Stimulated activated CD4-positive, alpha-beta T cell treated with anti-CD3 and anti-CD28 coated beads, Interleukin-12 subunit alpha, Interleukin-12 subunit beta, amount 100 ng/mL, for 4 hours (primary cell): ENCODE results near the gene MAPK12.
"Not testable (repeated sequence)": the region's sequence is repeated elsewhere in the genome, so short reads cannot be mapped to it uniquely, and the experiment has no call there.

Experiments
- DNase-seq: peaks from one replicate; pipeline ENCODE4 v3.0.0-alpha.2; 2020

MAPK12 gene

GRCh38 chr22:50280708-50281383 lies 19.4 kb upstream of the MAPK12 start:
- no peak for DNase-seq

- no peak for DNase-seq
These were observed 18.7 kb upstream of the MAPK12 start for GRCh38 chr22:50280022-50280707.

- DNase-seq, result no peak
These were observed 17.6 kb upstream of the MAPK12 start for GRCh38 chr22:50278956-50279619.

GRCh38 chr22:50278461-50278860 lies 17.0 kb upstream of the MAPK12 start:
- DNase-seq, result no peak

GRCh38 chr22:50277761-50278160 lies 16.3 kb upstream of the MAPK12 start:
- no peak for DNase-seq

- DNase-seq, result no peak
These were observed 14.7 kb upstream of the MAPK12 start for GRCh38 chr22:50276143-50276542.

GRCh38 chr22:50275181-50276055 lies 13.9 kb upstream of the MAPK12 start:
- DNase-seq, result no peak

GRCh38 chr22:50274771-50275170 lies 13.3 kb upstream of the MAPK12 start:
- no peak for DNase-seq

- peak; percentile 34 for DNase-seq
These were observed 12.8 kb upstream of the MAPK12 start for GRCh38 chr22:50274311-50274710.

GRCh38 chr22:50273781-50274180 lies 12.3 kb upstream of the MAPK12 start:
- not testable (repeated sequence) for DNase-seq

- DNase-seq, result not testable (repeated sequence)
These were observed 11.9 kb upstream of the MAPK12 start for GRCh38 chr22:50273352-50273751.

GRCh38 chr22:50272044-50272802 lies 10.7 kb upstream of the MAPK12 start:
- no peak for DNase-seq

- peak; percentile 67 for DNase-seq
These were observed 10.1 kb upstream of the MAPK12 start for GRCh38 chr22:50271519-50271970.

- DNase-seq, result peak; percentile 63
These were observed 9.3 kb upstream of the MAPK12 start for GRCh38 chr22:50270666-50271394.

- peak; percentile 76 for DNase-seq
These were observed 8.6 kb upstream of the MAPK12 start, which contains the start of gene MAPK11 for GRCh38 chr22:50269970-50270665. TSS of gene MAPK11 (minus strand) at chr22:50270380. CDS start at chr22:50270292, 88 bp downstream.

- DNase-seq, result no peak
These were observed 8.1 kb upstream of the MAPK12 start for GRCh38 chr22:50269573-50269969.

GRCh38 chr22:50268655-50269113 lies 7.2 kb upstream of the MAPK12 start:
- DNase-seq, result no peak

GRCh38 chr22:50267591-50268390 lies 6.3 kb upstream of the MAPK12 start:
- DNase-seq, result peak; percentile 57

- DNase-seq, result no peak
These were observed 5.5 kb upstream of the MAPK12 start for GRCh38 chr22:50266994-50267393.
